CD4-positive, alpha-beta memory T cell (primary cell): ENCODE results near the gene NSRP1. TPM values are rescaled to one million over a fixed set of nuclear protein-coding genes. Genes with fewer than 3 reads are reported as not detected.

Experiments used
- CTCF ChIA-PET: fragments of 350-600 bp; sonication (Branson Sonifier 250); formaldehyde crosslinking; loops from one replicate; lab custom pipeline; 2021; ENCODE audit warnings: inconsistent platforms; ENCODE audit not compliant: partially characterized antibody; lab: Charles Lee
- POLR2A ChIA-PET: fragments of 350-600 bp; sonication (Branson Sonifier 250); formaldehyde crosslinking; loops from one replicate; lab custom pipeline; 2021; ENCODE audit not compliant: partially characterized antibody; lab: Charles Lee
- DNase-seq, 5 donors: peaks; one replicate each; pipeline versions ENCODE4 v3.0.0 to v3.0.0-alpha.2; 2020 to 2022; ENCODE audit warnings: mixed read lengths in 1 of 5
- H3K27ac ChIP-seq: one replicate; pipeline ENCODE4 v1.7.0; 2013; ENCODE audit warnings: low read depth, low read length
- H3K27me3 ChIP-seq: 2 replicates; pipeline ENCODE4 v1.7.0; 2013; ENCODE audit warnings: mild to moderate bottlenecking, low read length, moderate library complexity; ENCODE audit not compliant: insufficient read depth
- H3K36me3 ChIP-seq: 2 replicates; pipeline ENCODE4 v1.7.0; 2013; ENCODE audit warnings: mild to moderate bottlenecking, low read length, moderate library complexity; ENCODE audit not compliant: insufficient read depth
- H3K4me1 ChIP-seq: 2 replicates; pipeline ENCODE4 v1.7.0; 2013; ENCODE audit warnings: mild to moderate bottlenecking, low read length, moderate library complexity; ENCODE audit not compliant: insufficient read depth
- H3K4me3 ChIP-seq, 2 donors: one replicate each; pipeline ENCODE4 v1.7.0; 2013; ENCODE audit warnings: low read length in 2 of 2, mild to moderate bottlenecking in 1 of 2
- H3K9me3 ChIP-seq, 2 donors: one replicate each; pipeline ENCODE4 v1.7.0; 2013; ENCODE audit warnings: low read length in 2 of 2, control low read depth in 1 of 2; ENCODE audit not compliant: control insufficient read depth in 1 of 2
- H3K27ac Mint-ChIP-seq, 7 donors: one replicate each; pipeline ENCODE4 v1.8.0; 2020 to 2021; ENCODE audit warnings: mixed read lengths in 7 of 7, mild to moderate bottlenecking in 6 of 7, inconsistent platforms in 3 of 7, moderate library complexity in 3 of 7
- H3K27me3 Mint-ChIP-seq, 2 donors: one replicate each; pipeline ENCODE4 v1.8.0; 2020 to 2021; ENCODE audit warnings: mixed read lengths in 2 of 2
- H3K36me3 Mint-ChIP-seq, 2 donors: one replicate each; pipeline ENCODE4 v1.8.0; 2020 to 2021; ENCODE audit warnings: mixed read lengths in 2 of 2, inconsistent platforms in 1 of 2, mild to moderate bottlenecking in 1 of 2
- H3K4me1 Mint-ChIP-seq, 4 donors: one replicate each; pipeline ENCODE4 v1.8.0; 2020 to 2021; ENCODE audit warnings: mixed read lengths in 4 of 4, mild to moderate bottlenecking in 1 of 4
- H3K4me3 Mint-ChIP-seq, 8 donors: one replicate each; pipeline ENCODE4 v1.8.0; 2020 to 2021; ENCODE audit warnings: mixed read lengths in 8 of 8, mild to moderate bottlenecking in 7 of 8, moderate library complexity in 6 of 8, inconsistent platforms in 3 of 8
- H3K9me3 Mint-ChIP-seq, 8 donors: one replicate each; pipeline ENCODE4 v1.8.0; 2020 to 2021; ENCODE audit warnings: mixed read lengths in 8 of 8, mild to moderate bottlenecking in 5 of 8, inconsistent platforms in 3 of 8, moderate library complexity in 1 of 8
- intact Hi-C: fragments of 100-400 bp; cut with micrococcal nuclease; formaldehyde crosslinking; loops from one replicate; pipeline ENCODE4 v1.15.1; 2023
- polyA plus RNA-seq, 2 donors: library from polyadenylated mRNA; unstranded; fragments of 300-500 nt; fragmentation: Illumina TruSeq; gene quantifications; one replicate each; pipeline ENCODE4 v1.2.3, GENCODE V29; 2021
- total RNA-seq, 2 experiments: library from RNA; stranded (reverse); gene quantifications; one replicate each; pipeline ENCODE4 v1.2.3, GENCODE V29; 2021

Gene NSRP1
- total and polyA plus RNA-seq, 4 experiments from 2014 or later: 12.1 to 39.9 (median 31.8) TPM

DNA sequence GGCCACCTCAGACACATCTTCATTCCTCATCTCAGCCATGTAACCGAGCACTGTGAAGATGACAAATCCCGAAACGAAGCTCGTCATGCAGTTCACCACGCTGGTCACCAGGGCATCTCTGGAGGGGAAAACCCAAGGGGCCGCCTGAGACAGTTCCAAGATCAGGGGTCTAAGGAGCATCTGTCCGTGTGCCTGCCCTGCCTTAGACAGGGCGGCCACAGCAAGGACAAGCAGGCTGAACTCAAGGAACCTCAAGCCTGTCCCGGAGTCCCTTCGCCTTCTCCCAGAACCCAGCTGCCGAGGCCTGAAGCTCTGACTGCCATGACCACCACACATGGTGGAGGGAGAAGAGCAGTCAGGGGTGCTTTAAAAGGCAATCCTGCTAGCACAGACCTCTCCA is 96.1 kb downstream of the NSRP1 start:
- peaks cover 0 to 8% of the 10 kb centered on the region in 2 donors for H3K27me3 Mint-ChIP-seq
- intact Hi-C loops: no loop called here

DNA sequence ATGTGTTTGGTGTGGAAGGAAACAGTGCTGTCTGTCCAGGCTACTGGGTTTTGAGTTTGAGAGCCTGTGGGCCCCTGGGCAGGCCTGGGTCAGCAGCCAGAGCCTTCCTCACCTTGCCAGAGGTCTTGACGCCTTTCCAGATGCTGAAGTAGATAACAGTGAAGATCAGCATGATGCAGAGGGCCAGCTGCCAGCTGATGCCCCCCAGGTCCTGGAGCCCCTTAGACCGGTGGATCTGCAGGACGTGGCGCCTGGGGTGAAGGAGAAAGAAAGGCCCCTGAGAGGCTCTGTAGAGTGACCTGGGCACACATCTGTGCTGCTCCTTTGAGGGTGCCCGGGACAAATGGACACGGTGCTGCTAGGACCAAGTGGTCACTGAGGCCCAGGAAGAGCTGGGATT is 100.4 kb downstream of the NSRP1 start:
- ChIA-PET CTCF (no interaction called here), POLR2A (no interaction called here)
- Histone ChIP-seq H3K36me3 (no peaks in the 10 kb centered on the region), H3K27ac (no peak overlapping the region), H3K27me3 (no peaks in the 10 kb centered on the region), H3K9me3 (no peaks in the 10 kb centered on the region), H3K4me3 (no peak overlapping the region), H3K4me1 (no peaks in the 10 kb centered on the region)
- DNase-seq: no peak
- H3K27me3 Mint-ChIP-seq: peaks cover 0 to 3% of the 10 kb centered on the region in 2 donors
- H3K36me3 Mint-ChIP-seq: no peaks in the 10 kb centered on the region
- H3K9me3 Mint-ChIP-seq: no peaks in the 10 kb centered on the region
- intact Hi-C loops: no loop called here
- no peak overlapping the region for H3K4me3 Mint-ChIP-seq
- no peaks in the 10 kb centered on the region for H3K4me1 Mint-ChIP-seq
- H3K27ac Mint-ChIP-seq: no peak overlapping the region

More for the DNA sequence above, 96.1 kb downstream of the NSRP1 start:
- H3K4me3 ChIP-seq: no peak overlapping the region
- POLR2A ChIA-PET: no interaction called here
- H3K9me3 ChIP-seq: no peaks in the 10 kb centered on the region
- no peak overlapping the region for H3K27ac ChIP-seq
- Mint-ChIP-seq H3K4me1 (peaks cover 0 to 1% (median 0%) of the 10 kb centered on the region in 4 donors), H3K36me3 (no peaks in the 10 kb centered on the region), H3K9me3 (no peaks in the 10 kb centered on the region), H3K4me3 (no peak overlapping the region), H3K27ac (no peak overlapping the region)
- no peak for DNase-seq
- no peaks in the 10 kb centered on the region for H3K4me1 ChIP-seq
- CTCF ChIA-PET: no interaction called here
- no peaks in the 10 kb centered on the region for H3K27me3 ChIP-seq
- H3K36me3 ChIP-seq: no peaks in the 10 kb centered on the region

DNA sequence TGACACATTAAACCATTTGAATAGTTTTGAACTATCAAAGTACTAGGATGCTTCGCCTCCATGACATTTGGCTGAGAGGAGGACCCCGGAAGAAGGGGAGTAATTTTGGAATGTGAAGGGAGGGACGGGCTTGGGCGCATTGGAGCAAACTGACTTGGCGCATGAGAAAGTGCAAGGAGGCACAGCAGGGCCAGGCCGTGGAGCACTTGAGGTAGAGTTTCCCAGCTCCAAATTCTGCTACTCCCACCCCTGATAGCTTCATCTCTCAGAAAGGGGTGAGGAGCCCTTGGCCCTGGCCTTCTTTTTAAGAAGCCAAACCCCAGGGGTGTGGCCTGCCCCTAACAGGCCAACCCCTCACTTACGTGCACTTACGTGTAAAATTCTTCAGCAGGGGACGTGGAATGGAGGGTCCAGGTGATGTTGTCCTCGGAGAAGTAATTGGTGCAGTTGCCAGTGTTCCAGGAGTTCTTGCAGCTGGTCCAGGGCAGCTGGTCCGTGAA is 101.2 kb downstream of the NSRP1 start:
- Histone ChIP-seq H3K36me3 (no peaks in the 10 kb centered on the region), H3K4me1 (no peaks in the 10 kb centered on the region), H3K4me3 (no peak overlapping the region), H3K9me3 (no peaks in the 10 kb centered on the region), H3K27me3 (no peaks in the 10 kb centered on the region), H3K27ac (no peak overlapping the region)
- no peak for DNase-seq
- Mint-ChIP-seq H3K9me3 (no peaks in the 10 kb centered on the region), H3K27me3 (peaks cover 0 to 4% of the 10 kb centered on the region in 2 donors), H3K4me1 (no peaks in the 10 kb centered on the region), H3K4me3 (no peak overlapping the region), H3K27ac (no peak overlapping the region), H3K36me3 (no peaks in the 10 kb centered on the region)
- ChIA-PET POLR2A (no interaction called here), CTCF (no interaction called here)
- intact Hi-C loops: no loop called here

DNA sequence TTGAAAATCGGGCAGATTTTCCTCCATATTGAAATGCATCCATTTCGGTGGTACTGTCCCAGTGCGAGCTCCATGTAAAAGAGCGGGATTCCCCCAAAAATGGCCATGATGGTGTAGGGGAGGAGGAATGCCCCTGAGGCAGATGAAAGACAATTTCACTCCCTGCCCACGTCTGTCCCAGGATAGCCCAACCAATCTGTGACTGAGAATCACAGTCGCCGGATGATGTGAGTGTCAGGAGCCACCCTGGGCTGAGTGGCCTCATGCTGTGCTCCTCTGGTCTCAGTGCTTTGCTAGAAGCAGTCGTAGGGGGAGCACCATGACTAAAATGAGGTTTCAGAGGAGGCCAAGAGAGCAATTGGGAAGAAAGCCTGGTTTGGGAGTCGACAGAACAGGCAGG is 102.2 kb downstream of the NSRP1 start:
- ChIA-PET POLR2A (no interaction called here), CTCF (no interaction called here)
- no peak overlapping the region for H3K27ac Mint-ChIP-seq
- Histone ChIP-seq H3K36me3 (no peaks in the 10 kb centered on the region), H3K4me1 (no peaks in the 10 kb centered on the region), H3K27ac (no peak overlapping the region), H3K9me3 (no peaks in the 10 kb centered on the region), H3K27me3 (no peaks in the 10 kb centered on the region), H3K4me3 (no peak overlapping the region)
- H3K4me3 Mint-ChIP-seq: no peak overlapping the region
- H3K27me3 Mint-ChIP-seq: peaks cover 0 to 4% of the 10 kb centered on the region in 2 donors
- no peak for DNase-seq
- no peaks in the 10 kb centered on the region for H3K9me3 Mint-ChIP-seq
- no peaks in the 10 kb centered on the region for H3K4me1 Mint-ChIP-seq
- intact Hi-C loops: no loop called here
- no peaks in the 10 kb centered on the region for H3K36me3 Mint-ChIP-seq

DNA sequence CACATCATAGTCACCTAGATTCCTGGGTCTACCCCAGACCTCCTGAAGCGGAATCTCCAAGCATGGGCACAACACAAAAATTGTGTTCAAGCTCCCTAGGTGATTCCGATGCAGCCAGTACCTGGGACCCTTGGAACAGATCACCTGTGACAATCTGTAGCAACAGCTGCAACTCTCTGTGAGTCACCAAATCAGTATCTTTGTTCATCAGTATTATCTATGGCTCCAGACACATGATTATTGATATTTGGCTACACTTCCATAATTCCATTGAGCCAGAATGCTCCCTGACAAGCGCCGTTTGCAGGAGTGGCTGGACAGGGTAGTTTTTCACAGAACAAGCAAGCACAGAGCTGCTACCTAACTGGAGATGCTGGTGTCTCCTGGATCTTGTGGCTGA is 102.7 kb downstream of the NSRP1 start:
- DNase-seq: no peak
- Histone ChIP-seq H3K4me1 (no peaks in the 10 kb centered on the region), H3K9me3 (no peaks in the 10 kb centered on the region), H3K27ac (no peak overlapping the region), H3K27me3 (no peaks in the 10 kb centered on the region), H3K36me3 (no peaks in the 10 kb centered on the region), H3K4me3 (no peak overlapping the region)
- ChIA-PET CTCF (no interaction called here), POLR2A (no interaction called here)
- Mint-ChIP-seq H3K36me3 (no peaks in the 10 kb centered on the region), H3K27me3 (peaks cover 0 to 4% of the 10 kb centered on the region in 2 donors), H3K4me1 (no peaks in the 10 kb centered on the region), H3K9me3 (no peaks in the 10 kb centered on the region), H3K27ac (no peak overlapping the region), H3K4me3 (no peak overlapping the region)
- intact Hi-C loops: no loop called here

DNA sequence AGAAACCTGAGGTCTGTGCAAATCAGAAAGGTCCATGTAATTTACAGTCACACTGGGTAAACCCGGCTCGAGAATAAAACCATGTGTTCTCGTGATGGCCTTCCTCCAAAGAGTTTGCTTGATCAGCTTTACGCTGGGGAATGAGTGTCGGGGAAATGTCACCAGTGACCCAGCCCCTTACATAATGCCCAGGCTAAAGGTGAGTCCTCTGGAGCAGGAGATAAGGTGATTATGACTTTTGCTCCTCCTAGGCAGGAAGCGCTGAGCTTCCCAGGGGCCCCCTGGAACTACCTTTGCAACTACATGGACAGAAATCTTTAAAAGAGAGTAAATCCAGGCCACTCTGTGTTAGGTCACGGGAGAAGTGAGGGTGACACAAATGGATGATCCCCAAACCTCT is 103.2 kb downstream of the NSRP1 start:
- no peaks in the 10 kb centered on the region for H3K4me1 Mint-ChIP-seq
- DNase-seq: no peak
- peaks cover 0 to 4% of the 10 kb centered on the region in 2 donors for H3K27me3 Mint-ChIP-seq
- no peak overlapping the region for H3K27ac Mint-ChIP-seq
- H3K9me3 ChIP-seq: no peaks in the 10 kb centered on the region
- H3K9me3 Mint-ChIP-seq: no peaks in the 10 kb centered on the region
- ChIA-PET CTCF (no interaction called here), POLR2A (no interaction called here)
- no peaks in the 10 kb centered on the region for H3K36me3 ChIP-seq
- H3K27ac ChIP-seq: no peak overlapping the region
- no peaks in the 10 kb centered on the region for H3K36me3 Mint-ChIP-seq
- H3K4me3 Mint-ChIP-seq: no peak overlapping the region
- no peak overlapping the region for H3K4me3 ChIP-seq
- no peaks in the 10 kb centered on the region for H3K4me1 ChIP-seq
- H3K27me3 ChIP-seq: no peaks in the 10 kb centered on the region
- intact Hi-C loops: no loop called here

DNA sequence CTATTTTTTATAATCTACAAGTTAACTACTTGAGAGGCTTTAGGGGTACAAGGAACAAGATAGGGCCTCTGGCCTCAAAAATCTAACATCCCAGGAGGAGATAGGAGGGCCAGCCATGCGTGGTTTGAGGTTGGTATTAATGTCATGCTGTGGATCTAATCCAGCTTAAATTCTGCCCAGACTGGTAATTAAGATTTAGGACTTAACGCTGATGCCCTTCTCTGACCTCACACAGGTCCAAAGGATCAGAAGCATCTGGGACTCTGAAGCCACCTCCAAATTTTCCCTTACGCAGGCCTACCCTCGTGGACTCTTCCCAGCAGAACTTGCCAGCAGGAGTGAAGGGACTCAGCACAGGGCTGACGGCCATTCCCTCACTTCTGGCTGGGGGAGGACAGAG is 103.8 kb downstream of the NSRP1 start:
- Mint-ChIP-seq H3K4me1 (no peaks in the 10 kb centered on the region), H3K4me3 (no peak overlapping the region), H3K36me3 (no peaks in the 10 kb centered on the region), H3K27me3 (peaks cover 0 to 4% of the 10 kb centered on the region in 2 donors), H3K9me3 (no peaks in the 10 kb centered on the region), H3K27ac (peak overlapping the region in 1 of 7 donors; percentile 12)
- H3K27ac ChIP-seq: no peak overlapping the region
- no peaks in the 10 kb centered on the region for H3K36me3 ChIP-seq
- POLR2A ChIA-PET: no interaction called here
- no peaks in the 10 kb centered on the region for H3K27me3 ChIP-seq
- intact Hi-C loops: no loop called here
- no peaks in the 10 kb centered on the region for H3K4me1 ChIP-seq
- no peak overlapping the region for H3K4me3 ChIP-seq
- no peak for DNase-seq
- no peaks in the 10 kb centered on the region for H3K9me3 ChIP-seq
- CTCF ChIA-PET: no interaction called here

DNA sequence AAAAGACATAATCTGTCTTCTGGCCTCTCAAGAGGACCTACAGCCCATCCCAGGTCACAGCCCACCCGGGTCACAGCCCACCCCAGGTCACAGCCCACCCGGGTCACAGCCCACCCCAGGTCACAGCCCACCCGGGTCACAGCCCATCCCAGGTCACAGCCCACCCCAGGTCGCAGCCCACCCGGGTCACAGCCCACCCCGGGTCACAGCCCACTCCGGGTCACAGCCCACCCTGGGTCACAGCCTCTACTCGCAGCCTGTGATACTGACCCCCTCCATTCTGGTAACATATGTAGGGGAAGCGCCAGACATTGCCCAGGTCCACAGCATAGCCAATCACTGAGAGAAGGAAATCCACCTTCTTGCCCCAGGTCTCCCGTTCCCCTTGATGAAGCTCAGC is 104.7 kb downstream of the NSRP1 start:
- no peaks in the 10 kb centered on the region for H3K9me3 Mint-ChIP-seq

More for the DNA sequence above, 104.7 kb downstream of the NSRP1 start:
- H3K27ac ChIP-seq: no peak overlapping the region
- H3K27me3 ChIP-seq: no peaks in the 10 kb centered on the region
- Mint-ChIP-seq H3K4me3 (no peak overlapping the region), H3K4me1 (no peaks in the 10 kb centered on the region), H3K27ac (no peak overlapping the region), H3K27me3 (peaks cover 0 to 4% of the 10 kb centered on the region in 2 donors), H3K36me3 (no peaks in the 10 kb centered on the region)
- CTCF ChIA-PET: no interaction called here
- POLR2A ChIA-PET: no interaction called here
- no peaks in the 10 kb centered on the region for H3K36me3 ChIP-seq
- no peaks in the 10 kb centered on the region for H3K9me3 ChIP-seq
- no peak overlapping the region for H3K4me3 ChIP-seq
- intact Hi-C loops: no loop called here
- no peaks in the 10 kb centered on the region for H3K4me1 ChIP-seq
- DNase-seq: no peak
